ENCODE data around the gene MAD2L2.

MAD2L2 gene

DNA sequence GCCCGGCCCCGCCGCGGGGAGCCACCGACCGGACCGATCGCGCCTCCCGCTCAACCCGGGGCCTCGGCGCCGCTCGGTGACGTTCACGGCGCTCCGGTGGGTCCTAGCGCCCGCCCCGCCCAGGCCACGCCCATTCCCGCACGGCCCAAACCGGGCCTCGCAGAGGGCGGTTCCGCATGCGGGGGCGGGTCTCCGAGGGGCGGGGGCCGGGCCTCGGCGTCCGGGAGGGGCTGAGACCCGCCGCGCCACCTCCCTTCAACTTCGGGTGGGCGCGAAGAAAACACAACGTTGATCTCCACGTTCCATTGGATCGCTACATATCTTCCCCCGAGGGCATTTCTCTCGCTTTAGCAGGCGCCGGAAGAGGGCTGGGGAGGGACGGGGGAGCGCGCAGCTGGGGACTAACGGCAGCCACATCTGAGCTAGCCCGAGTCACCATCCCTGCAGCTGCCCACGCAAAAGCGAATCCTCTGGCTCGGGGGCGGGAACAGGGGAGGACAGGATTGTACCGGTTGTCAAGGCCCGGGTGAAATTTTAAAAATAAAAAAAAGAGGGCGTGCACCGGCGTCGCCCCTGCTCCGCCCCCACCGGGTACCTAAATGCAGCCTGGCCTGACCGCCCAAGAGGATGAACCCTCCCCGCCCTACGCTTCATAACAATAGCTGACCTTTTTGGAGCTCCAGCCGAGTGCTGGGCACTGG lies at the start of gene MAD2L2:
Gene MAD2L2, minus strand, starts transcription at position 78 of the 701 bp plus-strand sequence. CDS start 547 bp downstream, outside the sequence.
- DNase-seq (ENCODE audit: low read depth), result peak; percentile 50

GRCh38 chr1:11730429-11730891 lies 49.5 kb upstream of the MAD2L2 start:
- DNase-seq (ENCODE audit: low read depth), result no peak

DNA sequence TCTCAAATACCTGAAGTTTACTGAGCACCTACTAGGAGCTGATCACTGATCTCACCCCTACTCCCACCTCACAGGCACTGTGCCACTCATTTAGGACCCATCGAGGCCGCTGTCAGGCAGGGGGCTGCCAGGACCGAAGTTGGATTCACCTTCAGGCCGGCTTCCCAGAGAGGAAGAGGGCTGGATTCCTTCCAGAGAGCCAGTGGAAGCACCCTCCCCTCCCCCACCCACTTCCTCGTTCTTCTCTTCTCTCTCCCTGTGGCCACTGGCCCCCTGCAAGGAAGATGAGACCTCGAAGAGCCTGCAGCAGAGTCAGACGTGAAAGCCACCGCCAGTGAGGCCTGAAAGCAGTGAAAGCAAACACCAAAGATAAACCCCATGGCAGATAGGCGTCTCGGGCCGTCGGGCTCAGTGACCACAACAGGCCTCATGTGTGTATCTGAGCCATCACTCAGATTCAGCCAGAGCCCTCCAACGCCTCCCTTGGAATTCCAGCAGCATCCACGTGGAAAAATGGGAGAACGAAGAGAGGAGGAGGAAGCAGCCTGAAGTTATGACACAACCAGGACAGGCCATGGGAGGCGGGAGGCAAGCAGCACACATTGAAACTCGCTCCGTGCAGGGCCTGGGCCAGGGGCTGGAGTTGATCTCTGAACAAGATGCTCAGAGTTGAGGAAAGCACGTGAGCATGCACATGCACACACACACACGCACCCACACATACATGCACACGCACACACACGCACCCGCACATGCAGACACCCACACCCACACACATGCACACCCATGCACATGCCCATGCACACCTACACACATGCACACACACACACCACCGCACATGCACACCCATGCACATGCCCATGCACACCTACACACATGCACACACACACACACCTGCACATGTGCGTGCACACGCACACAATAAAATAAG lies 48.8 kb upstream of the MAD2L2 start:
- DNase-seq (ENCODE audit: low read depth), result no peak

GRCh38 chr1:11729155-11729497 lies 48.2 kb upstream of the MAD2L2 start:
- DNase-seq (ENCODE audit: low read depth), result no peak

GRCh38 chr1:11728126-11728806 lies 47.3 kb upstream of the MAD2L2 start:
- DNase-seq (ENCODE audit: low read depth), result no peak

DNA sequence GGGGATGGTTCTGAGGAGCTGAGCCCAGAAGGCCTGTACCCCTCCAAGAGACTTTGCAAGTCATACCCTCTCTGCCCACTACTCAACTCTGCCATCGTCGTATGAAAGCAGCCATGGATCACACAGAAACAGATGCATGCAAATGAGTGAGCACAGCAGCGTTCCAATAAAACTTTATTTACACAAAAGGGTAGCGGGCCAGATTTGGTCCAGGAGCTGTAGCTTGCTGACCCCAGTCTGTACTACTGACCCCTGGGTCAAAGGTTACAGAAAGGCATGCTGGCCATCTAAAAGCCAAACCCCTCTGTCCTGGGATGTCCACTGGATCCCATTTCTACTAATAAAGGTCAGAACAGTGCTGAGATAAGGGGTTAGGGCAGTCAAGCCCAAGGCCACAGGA lies 46.2 kb upstream of the MAD2L2 start:
- DNase-seq (ENCODE audit: low read depth), result no peak

- no peak for DNase-seq (ENCODE audit: low read depth)
These were observed 44.7 kb upstream of the MAD2L2 start for GRCh38 chr1:11725616-11726015.

DNA sequence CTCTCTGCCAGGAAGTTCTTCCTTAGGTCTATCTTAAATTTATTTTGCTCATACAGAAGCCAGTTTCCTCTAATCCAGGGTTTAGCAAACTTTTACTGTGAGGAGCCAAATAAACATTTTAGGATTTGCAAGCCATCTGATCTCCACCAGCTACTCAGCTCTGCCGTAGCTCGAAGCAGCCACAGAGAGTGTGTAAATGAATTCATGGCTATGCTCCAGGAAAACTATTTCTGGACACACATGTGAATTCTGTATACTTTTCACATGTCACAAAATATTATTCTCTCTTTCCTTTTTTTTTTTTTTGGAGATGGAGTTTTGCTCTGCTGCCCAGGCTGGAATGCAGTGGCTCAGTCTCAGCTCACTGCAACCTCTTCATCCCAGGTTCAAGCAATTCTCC lies 41.6 kb upstream of the MAD2L2 start:
- no peak for DNase-seq (ENCODE audit: low read depth)

DNA sequence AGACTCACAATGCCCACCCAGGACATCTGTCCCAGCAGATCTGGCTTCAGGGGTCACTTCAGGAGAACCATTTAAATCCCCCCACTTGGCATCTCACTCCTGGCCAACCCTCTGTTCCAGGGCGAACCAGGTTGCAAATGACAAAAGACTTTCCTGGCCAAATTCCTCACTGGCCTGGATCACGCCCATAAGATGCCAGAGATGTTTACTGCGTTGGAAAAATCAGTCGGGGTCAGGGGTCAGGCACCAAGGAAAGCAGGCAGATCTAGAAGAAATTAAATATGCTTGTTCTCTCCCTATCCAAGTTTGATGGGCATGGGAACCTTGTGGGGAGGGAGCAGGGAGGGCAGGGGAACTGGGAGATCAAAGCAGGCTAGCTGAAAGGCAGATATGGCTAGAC lies 40.4 kb upstream of the MAD2L2 start:
- no peak for DNase-seq (ENCODE audit: low read depth)

GRCh38 chr1:11720525-11720924 lies 39.6 kb upstream of the MAD2L2 start:
- DNase-seq (ENCODE audit: low read depth), result no peak

DNA sequence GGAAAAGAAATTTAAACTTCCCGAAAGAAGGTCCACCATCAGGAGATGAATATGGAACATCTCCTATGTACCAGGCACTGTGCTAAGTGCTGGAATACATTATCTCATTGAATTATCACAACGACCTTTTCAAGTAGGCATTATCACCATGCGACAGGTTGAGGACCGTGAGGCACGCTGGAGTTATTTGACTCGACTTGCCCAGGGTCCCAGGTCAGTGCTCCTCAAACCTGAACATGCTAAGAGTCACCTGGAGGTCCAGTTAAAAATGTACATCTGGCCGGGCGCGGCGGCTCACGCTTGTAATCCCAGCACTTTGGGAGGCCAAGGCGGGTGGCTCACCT lies 39.1 kb upstream of the MAD2L2 start:
- no peak for DNase-seq (ENCODE audit: low read depth)

DNA sequence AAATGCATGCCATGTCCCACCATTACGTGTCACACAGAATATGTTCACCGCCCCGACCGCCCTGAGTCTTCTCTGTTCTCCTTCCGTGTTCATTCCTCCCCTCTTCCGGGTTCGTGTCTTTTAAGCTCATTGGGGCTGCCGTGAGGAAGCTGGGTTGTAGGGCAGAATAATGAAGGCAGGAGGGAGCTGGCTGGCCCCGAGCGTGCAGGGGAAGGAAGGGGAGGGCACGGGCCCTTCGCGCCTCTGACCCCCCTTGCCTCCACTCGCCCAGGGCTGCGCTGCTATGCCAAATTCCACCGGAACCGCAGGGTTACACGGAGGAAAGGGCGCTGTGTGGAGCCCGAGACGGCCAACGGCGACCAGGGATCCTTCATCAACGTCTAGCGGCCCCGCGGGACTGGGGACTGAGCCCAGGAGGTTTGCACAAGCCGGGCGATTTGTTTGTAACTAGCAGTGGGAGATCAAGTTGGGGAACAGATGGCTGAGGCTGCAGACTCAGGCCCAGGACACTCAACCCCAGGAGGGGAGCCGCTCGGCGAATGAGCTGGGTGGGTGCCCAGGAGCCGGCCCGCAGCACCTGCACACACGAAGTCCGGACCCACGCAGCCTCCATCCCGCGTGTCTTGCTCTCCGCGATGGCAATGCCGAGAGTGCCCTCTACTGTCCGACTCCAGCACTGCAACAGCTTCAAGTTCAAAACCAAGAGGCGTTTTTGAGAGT lies 38.5 kb upstream of the MAD2L2 start:
- peak; percentile 19 for DNase-seq (ENCODE audit: low read depth)

- no peak for DNase-seq (ENCODE audit: low read depth)
These were observed 34.1 kb upstream of the MAD2L2 start for GRCh38 chr1:11714831-11715575.

GRCh38 chr1:11713095-11713494 lies 32.1 kb upstream of the MAD2L2 start:
- DNase-seq (ENCODE audit: low read depth), result no peak

DNA sequence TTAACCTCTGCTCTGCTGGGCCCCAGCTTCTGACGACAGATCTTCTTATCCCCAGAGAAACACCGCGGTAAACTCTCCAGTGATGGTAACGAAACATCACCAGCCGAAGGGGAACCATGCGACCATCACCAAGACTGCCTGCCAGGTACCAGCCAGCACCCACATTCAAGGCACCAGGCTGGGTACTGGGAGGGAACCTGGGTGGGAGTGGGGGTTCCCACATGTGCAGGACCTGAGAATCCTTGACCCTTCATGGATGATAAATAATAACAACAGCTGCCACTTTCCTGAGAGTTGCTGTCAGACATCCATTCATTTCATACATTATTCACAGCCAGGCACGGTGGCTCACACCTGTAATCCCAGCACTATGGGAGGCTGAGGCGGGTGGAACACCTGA lies 31.3 kb upstream of the MAD2L2 start:
- DNase-seq (ENCODE audit: low read depth), result no peak

GRCh38 chr1:11711490-11711889 lies 30.5 kb upstream of the MAD2L2 start:
- no peak for DNase-seq (ENCODE audit: low read depth)

GRCh38 chr1:11708554-11709350 lies 27.8 kb upstream of the MAD2L2 start:
- no peak for DNase-seq (ENCODE audit: low read depth)

GRCh38 chr1:11707621-11708276 lies 26.8 kb upstream of the MAD2L2 start:
- DNase-seq (ENCODE audit: low read depth), result no peak

GRCh38 chr1:11706292-11706691 lies 25.3 kb upstream of the MAD2L2 start:
- no peak for DNase-seq (ENCODE audit: low read depth)

GRCh38 chr1:11705596-11705995 lies 24.6 kb upstream of the MAD2L2 start:
- no peak for DNase-seq (ENCODE audit: low read depth)
